ENCODE data around the gene ABCG8.

ABCG8 gene

GRCh38 chr2:43838560-43839267 lies at the start of gene ABCG8, which contains the start of gene ABCG5:
Gene ABCG8, plus strand, starts transcription at chr2:43838971. Its CDS starts 83 bp downstream, at chr2:43839054.
Gene ABCG5, minus strand, starts transcription at chr2:43838839. Its CDS starts 160 bp downstream, at chr2:43838679.
- DNase-seq = no peak

- no peak for DNase-seq
These were observed 48.6 kb upstream of the ABCG8 start for GRCh38 chr2:43790147-43790546.

DNA sequence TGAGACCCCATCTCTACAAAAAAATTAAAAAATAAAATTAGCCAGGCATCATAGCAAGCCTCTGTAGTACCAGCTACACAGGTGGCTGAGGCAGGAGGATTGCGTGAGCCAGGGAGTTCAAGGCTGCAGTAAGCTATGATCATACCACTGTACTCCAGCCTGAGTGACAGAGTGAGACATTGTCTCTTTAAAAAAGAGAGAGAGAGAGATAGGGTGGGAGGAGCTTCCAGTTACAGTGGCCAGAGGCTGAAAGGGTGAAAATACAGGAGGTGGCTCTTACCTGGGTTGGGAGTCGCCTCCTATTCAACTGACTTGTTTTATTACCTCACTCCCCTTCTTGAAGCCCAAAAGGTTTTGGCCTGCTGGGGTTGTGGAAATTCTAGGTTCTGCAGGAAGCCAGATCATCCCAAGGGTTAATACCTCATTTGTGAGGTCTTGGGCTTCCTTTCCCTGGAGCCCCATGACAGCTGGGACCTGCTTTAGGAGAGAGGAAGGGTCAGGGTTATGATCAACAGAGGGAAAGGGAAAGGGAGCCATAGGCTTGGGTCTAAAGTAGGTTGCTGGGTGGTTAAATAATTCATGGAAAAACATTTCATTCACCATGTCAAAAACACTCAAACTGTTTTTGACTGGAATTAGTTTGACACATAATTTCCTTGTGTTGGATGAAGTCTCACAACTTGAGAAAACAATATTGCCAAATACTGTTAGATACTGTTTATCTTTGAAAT lies 47.6 kb upstream of the ABCG8 start:
- DNase-seq = no peak

DNA sequence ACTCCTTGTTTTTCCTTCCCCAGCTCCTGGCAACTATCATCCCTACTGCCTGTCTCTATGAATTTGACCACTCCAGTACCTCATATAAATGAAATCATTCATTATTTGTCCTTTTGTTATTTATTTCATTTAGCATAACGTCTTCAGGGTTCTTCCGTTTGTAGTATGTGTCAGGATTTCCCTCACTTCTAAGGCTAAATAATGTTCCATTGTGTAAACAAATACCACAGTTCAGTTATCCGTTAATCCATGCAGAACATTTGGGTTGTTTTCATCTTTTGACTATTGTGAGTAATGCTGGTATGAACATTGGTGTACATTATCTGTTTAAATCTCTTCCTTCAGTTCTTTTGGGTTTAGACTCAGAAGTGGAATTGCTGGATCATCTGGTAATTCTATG lies 46.1 kb upstream of the ABCG8 start:
- DNase-seq = no peak

- no peak for DNase-seq
These were observed 43.8 kb upstream of the ABCG8 start for GRCh38 chr2:43794956-43795355.

GRCh38 chr2:43796206-43796605 lies 42.6 kb upstream of the ABCG8 start:
- no peak for DNase-seq

DNA sequence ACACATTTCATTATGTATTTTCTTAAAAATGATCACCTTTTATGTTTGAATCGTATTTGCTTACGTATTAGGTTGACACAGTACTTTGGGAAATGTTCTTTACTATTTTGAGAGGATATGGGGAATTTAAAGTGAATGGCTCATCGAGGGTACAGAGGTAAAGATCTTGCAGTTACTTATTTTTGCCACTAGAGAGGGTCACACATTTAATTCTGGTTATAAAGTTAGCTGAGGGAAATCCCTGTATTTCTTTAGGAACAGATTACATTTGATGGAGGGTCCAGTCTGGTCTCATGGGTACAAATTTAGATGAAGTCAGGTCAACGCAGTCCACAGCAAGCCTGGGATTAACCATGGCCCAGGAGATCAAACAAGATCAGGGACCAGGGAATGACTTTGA lies 40.5 kb upstream of the ABCG8 start:
- DNase-seq = no peak

- DNase-seq = no peak
These were observed 37.9 kb upstream of the ABCG8 start for GRCh38 chr2:43800894-43801293.

DNA sequence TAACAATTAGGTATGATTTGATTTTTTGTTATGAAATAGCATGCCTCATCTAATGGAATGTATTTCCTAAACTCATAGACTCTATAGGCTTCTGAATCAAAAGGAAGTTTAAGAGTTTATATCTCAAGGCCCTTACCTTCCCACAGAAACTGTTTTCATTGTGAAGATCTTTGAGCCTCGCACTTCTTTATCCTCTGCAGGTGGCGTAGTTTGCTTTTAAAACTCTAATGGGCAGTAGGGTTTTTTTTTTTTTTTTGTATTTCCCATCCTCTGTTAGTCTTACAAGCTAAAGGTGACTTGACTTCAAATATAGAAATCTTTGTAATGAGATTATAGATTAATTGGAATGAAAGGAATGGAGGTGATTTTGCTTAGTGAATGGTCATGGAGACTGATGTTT lies 36.6 kb upstream of the ABCG8 start:
- no peak for DNase-seq

- no peak for DNase-seq
These were observed 35.7 kb upstream of the ABCG8 start for GRCh38 chr2:43803113-43803512.

DNA sequence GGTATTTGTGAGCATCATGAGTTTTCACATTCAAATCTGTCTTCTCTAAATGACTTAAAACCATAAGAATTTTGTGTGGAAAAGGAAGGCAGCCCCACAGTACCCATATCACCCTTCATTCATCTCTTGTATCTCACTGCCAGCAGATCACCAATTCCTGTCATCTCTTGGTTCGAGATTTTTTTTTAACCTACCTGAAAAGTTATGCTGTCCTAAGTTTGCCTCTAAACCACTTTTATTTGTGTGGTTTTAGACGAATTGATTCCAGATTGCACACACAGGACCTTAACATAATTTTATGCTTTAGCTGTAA lies 32.1 kb upstream of the ABCG8 start:
- DNase-seq = no peak

- no peak for DNase-seq
These were observed 28.3 kb upstream of the ABCG8 start for GRCh38 chr2:43810452-43810851.

- DNase-seq = no peak
These were observed 27.9 kb upstream of the ABCG8 start for GRCh38 chr2:43810888-43811287.

DNA sequence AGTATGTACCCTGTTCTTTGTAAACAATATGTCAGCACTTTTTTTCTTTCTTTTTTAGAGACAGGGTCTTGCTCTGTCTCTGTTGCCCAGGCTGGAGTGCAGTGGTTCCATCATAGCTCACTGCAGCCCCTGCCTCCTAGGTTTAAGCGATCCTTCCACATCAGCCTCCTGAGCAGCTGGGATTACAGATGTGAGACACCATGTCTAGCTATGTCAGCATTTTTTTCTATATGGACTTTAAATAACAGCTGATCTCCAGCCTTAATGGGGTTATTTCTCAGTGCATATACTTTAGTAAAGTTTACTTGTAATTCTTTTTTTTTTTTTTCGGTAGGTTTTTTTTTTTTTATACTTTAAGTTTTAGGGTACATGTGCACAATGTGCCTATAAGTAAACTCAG lies 26.8 kb upstream of the ABCG8 start:
- no peak for DNase-seq

GRCh38 chr2:43812947-43813346 lies 25.8 kb upstream of the ABCG8 start:
- no peak for DNase-seq

DNA sequence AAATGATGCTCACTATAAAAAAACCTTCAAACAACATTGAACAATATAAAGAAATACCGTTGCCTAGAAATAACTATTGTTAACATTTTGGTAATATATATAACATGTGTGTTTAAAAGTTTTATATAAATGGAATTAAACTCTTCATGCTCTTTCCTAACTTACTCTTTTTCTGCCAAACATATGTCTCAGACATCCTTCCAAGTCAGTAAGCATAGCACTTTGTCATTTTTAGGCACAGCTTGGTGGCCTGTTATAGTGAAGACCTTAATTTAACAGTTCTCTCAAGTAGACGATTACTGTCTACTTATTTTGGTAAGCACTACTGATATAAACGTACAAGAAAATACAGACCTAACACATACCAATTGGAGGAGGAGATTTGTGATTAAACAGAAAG lies 24.1 kb upstream of the ABCG8 start:
- DNase-seq = no peak

GRCh38 chr2:43818761-43819160 lies 20.0 kb upstream of the ABCG8 start:
- no peak for DNase-seq

DNA sequence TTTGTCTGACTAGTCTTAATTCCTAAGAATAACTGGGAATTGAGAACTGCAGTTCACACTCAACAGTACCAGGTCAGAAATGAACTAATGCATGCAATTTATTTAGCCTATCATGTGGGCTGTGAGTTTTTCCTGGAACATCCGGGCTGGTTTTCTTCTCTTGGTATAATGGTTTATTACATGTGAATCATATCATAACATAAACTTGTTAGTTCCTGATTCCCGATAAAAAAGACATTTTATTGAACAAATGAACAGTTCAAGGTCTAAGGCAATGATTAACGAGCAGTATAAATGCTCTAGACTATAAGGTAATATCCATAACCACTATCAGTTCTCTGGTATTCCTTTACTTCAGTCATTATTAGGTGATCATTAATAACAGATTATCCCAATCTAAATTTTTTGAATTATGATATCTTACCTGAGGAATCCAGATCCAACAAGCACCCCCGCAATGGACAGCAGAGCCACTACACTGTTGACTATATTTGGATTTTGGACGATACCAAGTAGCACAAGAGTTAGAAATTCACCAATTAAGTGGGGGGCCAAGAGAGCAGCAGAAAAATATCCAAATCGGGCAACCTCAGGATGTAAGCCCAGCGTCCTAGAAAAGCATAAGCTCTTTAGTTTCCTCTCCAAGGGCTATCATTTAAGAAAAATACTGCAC lies 19.1 kb upstream of the ABCG8 start:
- no peak for DNase-seq

- DNase-seq = no peak
These were observed 15.9 kb upstream of the ABCG8 start for GRCh38 chr2:43822839-43823238.

- no peak for DNase-seq
These were observed 15.0 kb upstream of the ABCG8 start for GRCh38 chr2:43823751-43824150.

- no peak for DNase-seq
These were observed 14.3 kb upstream of the ABCG8 start for GRCh38 chr2:43824512-43824911.

DNA sequence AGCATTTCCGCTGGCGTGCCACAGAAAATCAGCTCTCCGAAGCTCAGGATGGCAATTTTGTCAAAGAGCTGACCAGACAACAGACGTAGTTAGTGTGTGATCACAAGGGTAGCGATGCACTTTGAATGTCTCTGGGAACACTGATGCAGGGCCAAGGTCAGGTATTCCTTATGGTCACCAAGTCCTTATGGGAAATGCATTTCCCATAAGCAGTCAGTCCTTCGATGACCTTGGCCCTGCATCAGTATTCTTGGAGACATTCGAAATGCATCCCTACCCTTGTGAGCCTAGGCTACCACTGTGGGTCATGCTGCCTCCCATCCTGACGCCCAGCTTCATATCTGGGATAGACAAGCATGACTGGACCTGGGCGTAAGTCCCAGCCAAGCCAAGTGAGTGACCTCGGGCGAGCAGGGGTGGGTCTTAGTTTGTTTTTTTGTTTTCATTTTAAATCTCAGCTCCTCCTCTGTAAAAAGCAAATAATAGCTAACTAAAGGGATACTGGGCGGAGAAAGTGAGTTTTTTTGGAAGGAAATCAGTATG lies 13.7 kb upstream of the ABCG8 start:
- DNase-seq = no peak

GRCh38 chr2:43825841-43826240 lies 12.9 kb upstream of the ABCG8 start:
- no peak for DNase-seq
